ENCODE results near the gene ASXL2. TPM values are rescaled to one million over a fixed set of nuclear protein-coding genes. Genes with fewer than 3 reads are reported as not detected.

ASXL2 gene
- total and polyA plus RNA-seq, 10 donors = 2.0 to 51.3 (median 34.7) TPM

DNA sequence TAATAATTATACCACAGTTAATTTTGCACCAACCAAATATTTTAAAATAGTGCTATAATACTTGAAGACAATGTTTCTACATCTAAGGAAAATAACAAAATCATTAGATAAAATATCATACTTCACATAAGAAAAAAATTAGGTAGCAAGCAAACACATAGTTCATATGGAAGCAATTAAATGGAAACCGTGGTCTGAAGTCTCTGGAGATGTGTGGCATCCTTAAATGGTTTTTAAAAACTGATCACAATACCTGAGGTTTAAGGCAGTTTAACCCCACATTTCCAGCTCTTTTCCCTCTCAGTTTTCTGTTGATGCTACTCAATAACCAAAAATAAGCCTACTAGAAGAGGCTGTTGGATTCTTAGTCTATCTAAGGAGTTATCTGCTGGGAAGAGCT, 71.3 kb downstream of the ASXL2 start:
- TF ChIP-seq POLR2A (IDR thresholded peaks at IDR 0.05) = no peak
- DNase-seq = no peak
- intact Hi-C loops (cut with DNase I; ENCODE audit: low total_unique reads) = no loop called here
- H3K9me3 ChIP-seq = no peaks in the 10 kb centered on the region
- no peaks in the 10 kb centered on the region for H3K27me3 ChIP-seq (replicated peaks in 1 of 7)
- H3K27ac ChIP-seq = no peak overlapping the region
- H3K4me3 ChIP-seq = no peak overlapping the region
- 90 to 96% (median 92%) methylated on average over 1 of the region's 1 CpG for WGBS, 5 donors
- peaks cover 0 to 12% (median 5%) of the 10 kb centered on the region in 6 donors for H3K4me1 ChIP-seq
- peaks cover 2 to 60% (median 32%) of the 10 kb centered on the region in 6 donors for H3K36me3 ChIP-seq

- Histone ChIP-seq H3K4me1 (peaks cover 0 to 11% (median 5%) of the 10 kb centered on the region in 6 donors), H3K27ac (no peak overlapping the region), H3K27me3 (replicated peaks in 1 of 7) (no peaks in the 10 kb centered on the region), H3K36me3 (peaks cover 2 to 60% (median 32%) of the 10 kb centered on the region in 6 donors), H3K4me3 (no peak overlapping the region), H3K9me3 (no peaks in the 10 kb centered on the region)
- intact Hi-C loops (cut with DNase I; ENCODE audit: low total_unique reads) = no loop called here
- DNase-seq = no peak
- WGBS, 5 donors = 62 to 79% (median 73%) methylated on average over 2 of the region's 2 CpGs
- TF ChIP-seq CTCF (IDR thresholded peaks at IDR 0.05 in 8 of 11, conservative IDR thresholded peaks at IDR 0.05 in 3 of 11) = no peak
- TF ChIP-seq POLR2AphosphoS5 (IDR thresholded peaks at IDR 0.05) = no peak
- TF ChIP-seq POLR2A (IDR thresholded peaks at IDR 0.05) = no peak
Measured at GRCh38 chr2:25805987-25806386, 72.3 kb downstream of the ASXL2 start.

DNA sequence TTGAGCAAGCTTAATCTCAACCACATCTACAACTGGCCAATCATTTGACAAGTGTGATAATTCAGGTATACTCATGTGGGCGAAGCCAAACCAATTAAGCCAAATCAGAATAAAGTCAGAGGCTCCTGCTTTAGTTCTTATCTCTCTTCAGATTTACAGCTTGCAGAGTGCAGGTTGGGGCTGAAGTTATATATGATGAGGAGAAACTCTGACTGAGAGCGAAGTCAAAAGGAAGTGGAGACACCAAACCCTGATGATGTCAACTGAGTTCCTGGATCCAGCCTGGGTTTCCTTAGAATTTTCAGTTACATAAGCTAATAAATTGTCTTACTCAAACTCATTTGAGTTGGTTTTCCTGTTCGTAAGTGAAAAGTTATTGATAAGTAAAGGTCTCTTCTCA, 73.9 kb downstream of the ASXL2 start:
- no peak overlapping the region for H3K27ac ChIP-seq
- H3K36me3 ChIP-seq = peaks cover 2 to 63% (median 33%) of the 10 kb centered on the region in 6 donors
- H3K4me3 ChIP-seq = no peak overlapping the region
- H3K27me3 ChIP-seq (replicated peaks in 1 of 7) = no peaks in the 10 kb centered on the region
- WGBS, 5 donors = 80 to 96% (median 88%) methylated on average over 3 of the region's 3 CpGs
- DNase-seq = no peak
- TF ChIP-seq POLR2AphosphoS5 (IDR thresholded peaks at IDR 0.05) (no peak), POLR2A (IDR thresholded peaks at IDR 0.05) (no peak), CTCF (IDR thresholded peaks at IDR 0.05 in 8 of 11, conservative IDR thresholded peaks at IDR 0.05 in 3 of 11) (no peak)
- no peaks in the 10 kb centered on the region for H3K9me3 ChIP-seq
- intact Hi-C loops (cut with DNase I; ENCODE audit: low total_unique reads) = no loop called here
- peaks cover 0 to 11% (median 5%) of the 10 kb centered on the region in 6 donors for H3K4me1 ChIP-seq

GRCh38 chr2:25799301-25799700, 79.0 kb downstream of the ASXL2 start:
- Histone ChIP-seq H3K27ac (no peak overlapping the region), H3K4me1 (peaks cover 9 to 38% (median 16%) of the 10 kb centered on the region in 6 donors), H3K4me3 (no peak overlapping the region), H3K36me3 (peaks cover 0 to 73% (median 35%) of the 10 kb centered on the region in 6 donors), H3K27me3 (replicated peaks in 1 of 7) (no peaks in the 10 kb centered on the region), H3K9me3 (no peaks in the 10 kb centered on the region)
- WGBS, 5 donors = 98 to 100% (median 100%) methylated on average over 1 of the region's 1 CpG
- TF ChIP-seq CTCF (IDR thresholded peaks at IDR 0.05 in 8 of 11, conservative IDR thresholded peaks at IDR 0.05 in 3 of 11) (no peak), POLR2AphosphoS5 (IDR thresholded peaks at IDR 0.05) (no peak), POLR2A (IDR thresholded peaks at IDR 0.05) (no peak)
- intact Hi-C loops (cut with DNase I; ENCODE audit: low total_unique reads) = no loop called here
- no peak for DNase-seq

Data from spleen (tissue), 11 donors.